AG09319 (cell line): ENCODE results near the gene CAP2.
"Not testable (repeated sequence)": the region's sequence is repeated elsewhere in the genome, so short reads cannot be mapped to it uniquely, and the experiment has no call there.

Experiments used
- DNase-seq: peaks from one replicate; pipeline ENCODE4 v3.0.0-alpha.2; 2010; ENCODE audit warnings: low read depth; ENCODE audit errors: extremely low read depth
- CTCF ChIP-seq: IDR thresholded peaks from 2 replicates; pipeline ENCODE4 v1.5.1; 2011; ENCODE audit warnings: low read depth, mild to moderate bottlenecking, inconsistent platforms, low read length, moderate library complexity

The CAP2 gene

GRCh38 chr6:17580518-17581048 is 187.2 kb downstream of the CAP2 start:
- TF ChIP-seq CTCF = no peak
- no peak for DNase-seq

GRCh38 chr6:17581282-17581681 is 187.9 kb downstream of the CAP2 start:
- not testable (repeated sequence) for DNase-seq

- TF ChIP-seq CTCF = no peak
Observed at GRCh38 chr6:17583811-17584210, 190.4 kb downstream of the CAP2 start.

GRCh38 chr6:17584241-17584803 is 190.9 kb downstream of the CAP2 start:
- DNase-seq = peak; percentile 57
- TF ChIP-seq CTCF = peak; percentile 60

More at GRCh38 chr6:17583811-17584210, 190.4 kb downstream of the CAP2 start:
- no peak for DNase-seq

- TF ChIP-seq CTCF = no peak; the same call in 1 of the 2 replicates
Observed at GRCh38 chr6:17585766-17586490, 192.5 kb downstream of the CAP2 start.

GRCh38 chr6:17586623-17587022 is 193.2 kb downstream of the CAP2 start:
- not testable (repeated sequence) for DNase-seq

More at GRCh38 chr6:17585766-17586490, 192.5 kb downstream of the CAP2 start:
- DNase-seq = no peak

- no peak for TF ChIP-seq CTCF
- DNase-seq = no peak
Observed at GRCh38 chr6:17588011-17588410, 194.6 kb downstream of the CAP2 start.

- peak; percentile 14 for TF ChIP-seq CTCF
- peak; percentile 43 for DNase-seq
Observed at GRCh38 chr6:17589406-17590096, 196.2 kb downstream of the CAP2 start.
